Stimulated activated CD4-positive, alpha-beta T cell treated with anti-CD3 and anti-CD28 coated beads, Interleukin-4, amount 100 ng/mL, for 4 hours (primary cell): ENCODE data around the gene SRGAP1.
"Not testable (repeated sequence)": the region's sequence is repeated elsewhere in the genome, so short reads cannot be mapped to it uniquely, and the experiment has no call there.

Experiments
- DNase-seq, 2 experiments: peaks; one replicate each; pipeline ENCODE4 v3.0.0-alpha.2; 2020

The SRGAP1 gene

GRCh38 chr12:63978519-63978918 is 134.0 kb downstream of the SRGAP1 start:
- no peak for DNase-seq

GRCh38 chr12:63980211-63980610 is 135.7 kb downstream of the SRGAP1 start:
- DNase-seq, result no peak

DNA sequence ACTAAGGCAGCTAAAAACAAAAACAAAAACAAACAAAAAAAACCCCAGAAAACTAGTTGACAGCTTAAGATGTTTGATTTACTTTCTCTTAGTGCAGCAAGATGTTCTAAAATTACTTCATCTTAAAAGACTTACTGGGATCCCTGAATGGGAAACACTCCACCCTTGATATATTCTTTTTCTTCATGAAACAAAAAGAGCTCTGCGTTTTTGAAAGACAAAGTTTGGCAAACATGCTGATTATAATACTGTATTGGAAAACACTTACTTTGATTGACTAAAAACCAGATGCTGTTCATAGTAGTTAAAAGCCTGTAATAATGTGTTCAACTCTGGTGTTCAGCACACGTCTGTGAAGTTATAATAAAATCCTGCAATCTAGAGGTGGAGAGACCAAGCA is 136.8 kb downstream of the SRGAP1 start:
- no peak for DNase-seq

- DNase-seq, result no peak
Measured at GRCh38 chr12:63982604-63983295, 138.2 kb downstream of the SRGAP1 start.

GRCh38 chr12:63985456-63985855 is 141.0 kb downstream of the SRGAP1 start:
- DNase-seq, result no peak

- no peak for DNase-seq
Measured at GRCh38 chr12:63985945-63986344, 141.4 kb downstream of the SRGAP1 start.

- no peak for DNase-seq
Measured at GRCh38 chr12:63989301-63989845, 144.9 kb downstream of the SRGAP1 start.

DNA sequence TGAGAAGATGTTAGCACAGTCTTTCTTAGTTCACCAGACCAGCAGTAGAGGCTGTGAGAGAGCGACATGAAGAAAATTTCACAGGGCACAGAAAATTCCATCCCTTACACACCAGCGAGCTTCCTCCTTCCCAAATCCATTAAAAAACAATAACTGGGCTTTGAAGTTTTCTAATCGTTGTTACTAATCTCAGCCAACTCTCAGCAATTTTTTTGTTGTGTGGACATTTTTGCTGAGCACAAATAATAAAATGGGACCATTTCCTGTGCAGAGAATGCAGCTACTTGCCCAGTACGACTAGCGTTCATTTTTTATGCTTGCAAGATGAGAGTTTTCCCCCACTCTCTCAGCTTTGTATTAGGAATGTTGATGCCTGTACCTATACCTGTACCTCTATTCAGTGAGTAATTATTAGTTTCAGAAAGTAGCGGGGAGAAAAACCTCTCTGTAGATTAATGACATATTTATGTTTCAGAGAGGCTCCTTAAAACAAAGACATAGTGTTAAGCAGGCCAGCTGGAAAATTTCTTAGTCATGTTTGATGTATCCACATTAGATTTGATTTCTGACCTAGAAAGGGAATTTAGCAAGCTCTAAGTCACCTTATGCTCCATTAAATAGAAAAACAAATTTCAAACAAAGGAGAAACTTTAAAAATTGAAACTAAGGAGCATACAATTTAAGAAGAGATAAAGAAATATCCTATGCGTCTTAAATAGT is 146.5 kb downstream of the SRGAP1 start:
- no peak for DNase-seq

- no peak for DNase-seq
Measured at GRCh38 chr12:63994704-63995103, 150.2 kb downstream of the SRGAP1 start.

DNA sequence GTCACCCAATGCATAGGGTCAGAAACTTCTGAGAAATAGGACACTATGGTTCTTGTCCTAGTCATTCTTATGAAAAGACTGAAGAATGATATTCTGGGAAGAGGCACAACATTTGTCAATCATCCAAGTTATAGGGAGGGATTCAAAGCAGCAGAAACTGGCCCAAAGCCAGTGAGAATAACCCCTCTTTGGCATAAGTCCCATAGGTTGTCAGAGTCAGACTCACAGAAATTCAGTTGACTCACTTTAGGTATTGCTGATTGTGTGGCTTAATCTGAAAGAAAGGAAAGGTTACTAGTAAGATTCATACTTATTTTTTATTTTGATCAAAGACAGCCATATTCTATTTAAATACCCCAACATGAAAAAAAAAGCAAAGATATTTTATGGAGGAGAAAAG is 151.0 kb downstream of the SRGAP1 start:
- no peak for DNase-seq

GRCh38 chr12:63996556-63996955 is 152.1 kb downstream of the SRGAP1 start:
- DNase-seq, result no peak

DNA sequence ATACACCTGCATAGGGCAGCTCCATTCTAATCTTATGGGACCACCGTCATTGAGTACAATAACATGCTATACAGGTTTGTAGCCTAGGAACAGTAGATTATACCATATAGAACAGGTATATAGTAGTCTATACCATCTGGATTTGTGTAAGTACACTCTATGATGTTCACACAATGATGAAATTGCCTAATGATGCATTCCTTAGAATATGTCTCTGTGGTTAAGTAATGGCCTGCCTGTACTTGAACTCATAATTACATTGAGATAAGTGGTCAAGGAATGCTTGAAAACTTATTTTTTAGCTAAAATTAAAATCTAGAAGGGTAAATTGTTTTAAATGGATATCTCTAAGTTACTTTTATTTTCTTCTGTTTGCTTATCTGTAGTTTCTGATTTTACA is 152.7 kb downstream of the SRGAP1 start:
- no peak for DNase-seq

GRCh38 chr12:63998584-63998983 is 154.1 kb downstream of the SRGAP1 start:
- DNase-seq, result no peak

DNA sequence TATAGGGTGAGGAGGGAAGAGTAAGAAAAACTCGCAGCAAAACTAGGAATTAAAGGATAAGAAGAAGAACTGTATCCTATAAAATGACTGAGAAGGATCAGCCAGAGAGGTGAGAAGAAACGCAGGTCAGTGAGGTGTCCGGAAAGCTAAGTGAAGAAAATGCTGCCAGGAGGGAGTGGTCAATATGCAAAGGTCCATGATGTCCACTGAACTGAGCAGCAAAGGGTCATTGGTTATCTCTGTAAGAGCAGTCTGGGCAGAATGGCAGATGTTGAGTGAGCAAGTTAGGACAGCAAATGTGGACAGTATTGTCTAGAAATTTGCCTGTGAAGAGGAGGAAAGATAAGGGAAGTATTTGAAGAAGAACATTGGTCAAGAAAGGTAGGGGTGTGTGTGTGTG is 155.4 kb downstream of the SRGAP1 start:
- no peak for DNase-seq

DNA sequence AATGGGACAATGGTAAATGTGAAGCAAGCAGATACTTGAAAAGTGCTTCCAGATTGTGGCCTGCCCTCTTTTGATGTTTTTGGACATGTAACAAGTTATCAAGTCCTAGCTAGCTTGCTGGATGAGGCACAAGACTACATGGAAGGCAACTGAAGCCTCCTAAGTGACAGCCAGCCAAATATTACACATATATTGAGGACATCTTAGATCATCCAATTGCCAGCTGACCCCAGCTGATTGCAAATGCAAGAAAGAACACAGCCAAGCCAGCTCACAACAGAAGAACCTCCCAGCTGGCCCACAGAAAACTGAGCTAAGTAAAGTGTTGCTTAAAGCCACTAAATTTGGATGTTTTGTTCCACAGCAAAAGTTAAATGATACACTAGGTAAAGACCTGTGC is 156.9 kb downstream of the SRGAP1 start:
- DNase-seq, result no peak

- DNase-seq, result no peak
Measured at GRCh38 chr12:64004641-64005040, 160.1 kb downstream of the SRGAP1 start.

- DNase-seq, result no peak
Measured at GRCh38 chr12:64006211-64006825, 161.8 kb downstream of the SRGAP1 start.

DNA sequence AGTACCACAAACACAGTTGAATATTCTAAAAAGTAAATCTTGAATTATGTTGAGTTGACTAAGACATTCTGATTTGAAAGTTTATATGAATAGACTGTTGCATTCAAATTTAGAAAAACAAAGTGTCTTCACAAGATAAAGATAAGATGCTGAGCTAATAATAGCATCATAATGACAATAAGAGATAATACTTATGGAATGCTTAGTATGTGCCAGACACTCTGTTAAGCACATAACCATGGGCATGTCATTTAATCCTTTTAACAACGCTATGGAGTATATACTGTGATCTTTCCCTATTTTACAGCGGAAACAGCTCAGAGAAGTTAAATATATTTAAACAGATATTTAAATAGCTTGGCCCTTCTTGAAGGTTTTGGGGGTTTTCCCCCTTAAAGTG is 163.4 kb downstream of the SRGAP1 start:
- DNase-seq, result no peak

DNA sequence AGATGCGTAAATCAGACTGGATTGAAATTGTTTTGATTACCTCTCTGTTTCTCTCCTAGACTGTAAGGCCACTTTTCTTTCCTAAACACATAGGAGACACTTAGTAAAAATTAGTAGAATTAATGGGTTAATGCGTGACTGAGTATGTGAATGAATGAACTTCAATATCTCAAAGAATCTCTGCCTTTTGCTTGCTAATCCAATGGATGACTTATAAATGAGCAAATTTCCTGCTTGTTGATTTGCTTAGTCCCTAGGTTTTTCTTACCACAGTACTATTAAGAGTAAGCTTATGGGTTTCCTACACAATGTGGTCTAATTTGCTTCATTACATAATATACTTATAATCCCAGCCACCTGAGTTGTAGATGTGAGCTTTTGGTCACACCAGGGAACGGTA is 164.1 kb downstream of the SRGAP1 start:
- no peak for DNase-seq

- no peak for DNase-seq
Measured at GRCh38 chr12:64009321-64010068, 165.0 kb downstream of the SRGAP1 start.

DNA sequence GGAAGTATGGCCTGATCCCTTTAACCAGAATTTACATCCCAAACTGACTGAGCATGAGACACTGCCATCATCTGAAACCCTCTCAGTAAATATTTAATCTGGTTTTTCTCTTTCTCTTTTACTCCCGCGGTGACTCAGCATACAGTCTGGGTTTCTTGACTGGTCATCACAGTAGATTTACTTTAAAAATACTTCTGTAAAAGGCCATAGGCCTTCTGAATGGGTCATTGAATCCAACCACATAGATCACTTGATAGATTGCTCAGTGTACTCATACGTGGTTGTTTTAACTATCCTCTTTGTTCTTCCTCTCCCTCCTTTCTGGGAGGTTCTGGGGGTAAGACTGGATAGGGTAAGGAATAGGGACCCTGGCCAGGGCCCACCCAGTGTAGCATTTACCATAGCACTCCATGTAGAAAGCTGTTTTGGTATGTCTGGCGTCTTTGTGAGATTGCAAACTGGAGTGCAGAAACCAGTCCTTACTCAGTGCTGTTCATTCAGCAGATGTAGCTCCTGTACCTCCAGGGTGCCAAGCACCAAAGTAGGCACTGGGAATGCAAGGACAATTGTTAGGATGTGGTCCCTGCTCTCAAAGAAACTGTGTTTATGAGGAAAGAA is 165.7 kb downstream of the SRGAP1 start:
- DNase-seq, result no peak

DNA sequence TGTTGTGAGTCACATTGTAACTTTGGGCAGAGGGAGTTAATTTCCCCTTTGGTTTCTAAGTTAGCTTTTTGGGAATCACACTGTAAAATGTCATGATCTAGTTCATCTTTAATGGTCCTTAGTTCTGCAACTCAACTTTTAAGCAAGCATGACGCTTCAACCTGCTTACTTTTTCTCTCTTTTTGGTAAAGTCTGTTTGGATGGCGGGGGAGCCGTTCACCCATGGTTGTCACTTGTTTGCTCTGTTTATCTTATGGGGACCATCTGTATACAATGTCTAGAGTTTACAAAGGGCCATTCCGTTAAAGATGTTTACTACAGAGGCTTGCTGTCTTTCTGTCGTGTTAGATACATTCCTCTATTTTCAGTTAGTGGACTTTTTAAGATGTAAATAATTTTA is 172.0 kb downstream of the SRGAP1 start:
- DNase-seq, result no peak

DNA sequence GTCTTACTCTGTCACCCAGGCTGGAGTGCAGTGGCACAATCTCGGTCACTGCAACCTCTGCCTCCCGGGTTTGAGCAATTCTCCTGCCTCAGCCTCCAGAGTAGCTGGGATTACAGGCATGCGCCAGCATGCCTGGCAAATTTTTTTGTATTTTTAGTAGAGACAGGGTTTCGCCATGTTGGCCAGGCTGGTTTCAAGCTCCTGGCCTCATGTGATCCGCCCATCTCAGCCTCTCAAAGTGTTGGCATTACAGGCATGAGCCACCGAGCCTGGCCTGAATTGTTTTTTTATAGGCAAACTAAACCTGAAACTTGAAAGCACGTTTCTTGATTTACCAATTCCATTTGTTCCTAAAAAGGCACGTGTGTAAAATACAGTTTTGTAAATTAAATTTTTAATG is 173.6 kb downstream of the SRGAP1 start:
- not testable (repeated sequence) for DNase-seq
